ENCODE data around the gene TSPAN15. TPM values are rescaled to one million over a fixed set of nuclear protein-coding genes. Genes with fewer than 3 reads are reported as not detected.

TSPAN15 gene
- polyA plus RNA-seq, 1 donor (not counting 4 experiments of a cell fraction or from before 2014, with no cell fraction given): 2.1 TPM

- H3K27ac ChIP-seq (ENCODE audit: control insufficient read depth, insufficient read depth, low read length): no peak overlapping the region
These were observed 18.7 kb downstream of the TSPAN15 start for GRCh38 chr10:69469976-69470375.

DNA sequence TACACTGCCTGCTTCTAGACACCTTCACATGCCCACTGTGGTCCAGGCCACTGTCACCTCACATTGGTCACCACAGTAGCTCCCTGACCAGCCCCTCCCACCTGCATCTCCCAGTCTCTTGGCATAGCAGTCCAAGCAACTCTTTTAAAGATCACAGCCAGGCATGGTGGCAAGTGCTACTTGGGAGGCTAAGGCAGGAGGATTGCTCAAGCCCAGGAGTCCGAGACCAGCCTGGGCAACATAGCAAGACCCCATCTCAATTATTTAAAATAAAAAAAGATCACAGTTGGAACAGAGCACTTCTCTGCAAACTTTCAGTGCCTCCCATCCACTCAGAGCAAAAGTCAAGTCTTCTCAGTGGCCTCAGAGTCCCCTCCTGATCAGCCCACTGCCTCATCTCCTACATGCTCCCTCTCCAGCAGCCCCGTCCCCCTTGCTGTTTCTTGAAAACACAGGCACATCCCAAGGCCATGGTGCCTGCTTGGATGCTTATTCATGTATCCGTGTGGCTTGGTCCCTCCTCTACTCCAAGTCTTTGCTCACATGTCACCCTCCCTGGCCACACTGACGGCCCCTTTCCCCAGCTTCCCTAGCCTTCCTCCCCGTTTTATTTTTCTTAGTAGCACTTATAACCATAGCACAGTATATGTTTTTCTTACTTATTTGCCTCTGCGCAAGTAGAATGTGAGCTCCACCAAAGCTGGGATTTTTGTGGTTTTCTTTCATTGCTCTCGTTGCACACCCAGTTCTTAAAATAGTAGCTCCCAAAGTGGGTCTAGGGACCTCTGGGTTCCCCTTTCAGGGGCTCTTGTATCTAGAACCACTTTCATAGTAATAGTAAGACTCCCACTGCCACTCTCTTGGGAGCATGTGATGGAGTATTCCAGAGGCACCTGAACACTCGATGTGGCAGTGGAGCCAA lies 19.5 kb downstream of the TSPAN15 start:
- H3K4me2 ChIP-seq (ENCODE audit: control insufficient read depth, extremely low read depth, insufficient read depth, low read depth, low read length): no peak overlapping the region
- no peak overlapping the region for H3K4me3 ChIP-seq (ENCODE audit: control insufficient read depth in 2 of 3, extremely low read depth in 1 of 3, insufficient read depth in 2 of 3, low read depth in 1 of 3, low read length in 3 of 3)
- H3K9me1 ChIP-seq (ENCODE audit: control insufficient read depth, extremely low read depth, insufficient read depth, low read length): no peaks in the 10 kb centered on the region
- TF ChIP-seq EZH2 (IDR thresholded peaks at IDR 0.05; ENCODE audit: low read length): no peak
- TF ChIP-seq, protein P1, sequence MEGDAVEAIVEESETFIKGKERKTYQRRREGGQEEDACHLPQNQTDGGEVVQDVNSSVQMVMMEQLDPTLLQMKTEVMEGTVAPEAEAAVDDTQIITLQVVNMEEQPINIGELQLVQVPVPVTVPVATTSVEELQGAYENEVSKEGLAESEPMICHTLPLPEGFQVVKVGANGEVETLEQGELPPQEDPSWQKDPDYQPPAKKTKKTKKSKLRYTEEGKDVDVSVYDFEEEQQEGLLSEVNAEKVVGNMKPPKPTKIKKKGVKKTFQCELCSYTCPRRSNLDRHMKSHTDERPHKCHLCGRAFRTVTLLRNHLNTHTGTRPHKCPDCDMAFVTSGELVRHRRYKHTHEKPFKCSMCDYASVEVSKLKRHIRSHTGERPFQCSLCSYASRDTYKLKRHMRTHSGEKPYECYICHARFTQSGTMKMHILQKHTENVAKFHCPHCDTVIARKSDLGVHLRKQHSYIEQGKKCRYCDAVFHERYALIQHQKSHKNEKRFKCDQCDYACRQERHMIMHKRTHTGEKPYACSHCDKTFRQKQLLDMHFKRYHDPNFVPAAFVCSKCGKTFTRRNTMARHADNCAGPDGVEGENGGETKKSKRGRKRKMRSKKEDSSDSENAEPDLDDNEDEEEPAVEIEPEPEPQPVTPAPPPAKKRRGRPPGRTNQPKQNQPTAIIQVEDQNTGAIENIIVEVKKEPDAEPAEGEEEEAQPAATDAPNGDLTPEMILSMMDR (optimal IDR thresholded peaks at IDR 0.05 in 1 of 3, IDR thresholded peaks at IDR 0.05 in 1 of 3, conservative IDR thresholded peaks at IDR 0.05 in 1 of 3; ENCODE audit: extremely low read depth in 1 of 3, insufficient read depth in 2 of 3, low read length in 3 of 3): no peak
- H3K9me3 ChIP-seq (ENCODE audit: control insufficient read depth, low read depth, low read length): no peaks in the 10 kb centered on the region
- dilution Hi-C loops (cut with MboI; ENCODE audit: extremely low pct_ligation_motif_present, low sequenced_read_pairs): no loop called here
- DNase-seq (ENCODE audit: low read depth, low spot score) (no peak), FAIRE-seq (no peak)
- H3K27me3 ChIP-seq (ENCODE audit: control insufficient read depth, extremely low read depth, insufficient read depth, low read length): peaks cover 6% of the 10 kb centered on the region
- H4K20me1 ChIP-seq (ENCODE audit: control insufficient read depth, extremely low read depth, insufficient read depth, low read length): no peaks in the 10 kb centered on the region
- H3K4me1 ChIP-seq (ENCODE audit: control insufficient read depth, extremely low read depth, insufficient read depth, low read length): peaks cover 10% of the 10 kb centered on the region
- no peaks in the 10 kb centered on the region for H3K36me3 ChIP-seq (ENCODE audit: control insufficient read depth in 2 of 2, extremely low read depth in 1 of 2, insufficient read depth in 2 of 2, low read length in 2 of 2)
- no peaks in the 10 kb centered on the region for H3K79me2 ChIP-seq (ENCODE audit: control insufficient read depth, insufficient read depth, low read length)
- no peak overlapping the region for H2AFZ ChIP-seq (ENCODE audit: control insufficient read depth, low read length)
- no peak overlapping the region for H3K27ac ChIP-seq (ENCODE audit: control insufficient read depth, insufficient read depth, low read length)
- H3K9ac ChIP-seq (ENCODE audit: control insufficient read depth, extremely low read depth, insufficient read depth, low read length): no peak overlapping the region

More at GRCh38 chr10:69469976-69470375, 18.7 kb downstream of the TSPAN15 start:
- H4K20me1 ChIP-seq (ENCODE audit: control insufficient read depth, extremely low read depth, insufficient read depth, low read length): no peaks in the 10 kb centered on the region
- no peaks in the 10 kb centered on the region for H3K9me3 ChIP-seq (ENCODE audit: control insufficient read depth, low read depth, low read length)
- H3K27me3 ChIP-seq (ENCODE audit: control insufficient read depth, extremely low read depth, insufficient read depth, low read length): peaks cover 6% of the 10 kb centered on the region
- no peak overlapping the region for H3K9ac ChIP-seq (ENCODE audit: control insufficient read depth, extremely low read depth, insufficient read depth, low read length)
- H2AFZ ChIP-seq (ENCODE audit: control insufficient read depth, low read length): no peak overlapping the region
- H3K4me3 ChIP-seq (ENCODE audit: control insufficient read depth in 2 of 3, extremely low read depth in 1 of 3, insufficient read depth in 2 of 3, low read depth in 1 of 3, low read length in 3 of 3): no peak overlapping the region
- no peaks in the 10 kb centered on the region for H3K79me2 ChIP-seq (ENCODE audit: control insufficient read depth, insufficient read depth, low read length)
- TF ChIP-seq, protein P1 (optimal IDR thresholded peaks at IDR 0.05 in 1 of 3, IDR thresholded peaks at IDR 0.05 in 1 of 3, conservative IDR thresholded peaks at IDR 0.05 in 1 of 3; ENCODE audit: extremely low read depth in 1 of 3, insufficient read depth in 2 of 3, low read length in 3 of 3): no peak
- no peak for TF ChIP-seq EZH2 (IDR thresholded peaks at IDR 0.05; ENCODE audit: low read length)
- H3K36me3 ChIP-seq (ENCODE audit: control insufficient read depth in 2 of 2, extremely low read depth in 1 of 2, insufficient read depth in 2 of 2, low read length in 2 of 2): no peaks in the 10 kb centered on the region
- DNase-seq (ENCODE audit: low read depth, low spot score) (no peak), FAIRE-seq (no peak)
- dilution Hi-C loops (cut with MboI; ENCODE audit: extremely low pct_ligation_motif_present, low sequenced_read_pairs): no loop called here
- H3K4me1 ChIP-seq (ENCODE audit: control insufficient read depth, extremely low read depth, insufficient read depth, low read length): peaks cover 4% of the 10 kb centered on the region
- no peak overlapping the region for H3K4me2 ChIP-seq (ENCODE audit: control insufficient read depth, extremely low read depth, insufficient read depth, low read depth, low read length)
- no peaks in the 10 kb centered on the region for H3K9me1 ChIP-seq (ENCODE audit: control insufficient read depth, extremely low read depth, insufficient read depth, low read length)
